PC-9 (cell line): Measurements from ENCODE around the gene TUBD1. TPM values are rescaled to one million over a fixed set of nuclear protein-coding genes. Genes with fewer than 3 reads are reported as not detected.
A peak's percentile ranks its signal among the peaks of the same experiment; 100 is the strongest.

Source experiments
- BruUV-seq: library from RNA; stranded (reverse); fragments of 400-500 nt; replicated peaks from 2 replicates; lab custom pipeline; 2021; lab: Mats Ljungman, UMichigan
- CTCF ChIA-PET: fragments of 300-600 bp; sonication (Branson Sonifier 250); formaldehyde crosslinking; loops from one replicate; lab custom pipeline; 2022; ENCODE audit warnings: antibody characterized with exemption; lab: Charles Lee
- POLR2A ChIA-PET: fragments of 300-600 bp; sonication (Branson Sonifier 250); formaldehyde crosslinking; loops from one replicate; lab custom pipeline; 2022; ENCODE audit warnings: antibody characterized with exemption; ENCODE audit not compliant: unreplicated experiment; lab: Charles Lee
- DNase-seq, 2 experiments: peaks; one replicate each; pipeline versions ENCODE4 v3.0.0 to v3.0.0-alpha.2; 2015 to 2022; ENCODE audit warnings: mixed read lengths in 1 of 2
- H2AFZ ChIP-seq: fragments of 200-600 bp; sonication (generic); 2 replicates; pipeline ENCODE4 v1.8.1; 2017; ENCODE audit warnings: antibody characterized with exemption
- H3F3A ChIP-seq: fragments of 200-600 bp; sonication (generic); 2 replicates; pipeline ENCODE4 v1.8.1; 2017; ENCODE audit warnings: antibody characterized with exemption, mild to moderate bottlenecking, low read depth; ENCODE audit not compliant: insufficient read depth
- H3K27ac ChIP-seq: fragments of 200-600 bp; sonication (generic); 2 replicates; pipeline ENCODE4 v1.6.1; 2016; ENCODE audit warnings: mixed run types
- H3K27me3 ChIP-seq: fragments of 200-600 bp; sonication (generic); 2 replicates; pipeline ENCODE4 v1.6.1; 2016; ENCODE audit warnings: low read depth, mixed run types; ENCODE audit not compliant: insufficient read depth
- H3K36me3 ChIP-seq: fragments of 200-600 bp; sonication (generic); 2 replicates; pipeline ENCODE4 v1.6.1; 2016; ENCODE audit warnings: low read depth, mixed run types
- H3K4me1 ChIP-seq: fragments of 200-600 bp; sonication (generic); replicated peaks from 2 replicates; pipeline ENCODE4 v1.6.1; 2016; ENCODE audit warnings: mixed run types; ENCODE audit not compliant: insufficient read depth
- H3K4me2 ChIP-seq: fragments of 200-600 bp; sonication (generic); 2 replicates; pipeline ENCODE4 v1.6.1; 2017; ENCODE audit warnings: mixed run types
- H3K4me3 ChIP-seq: fragments of 200-600 bp; sonication (generic); 2 replicates; pipeline ENCODE4 v1.6.1; 2016; ENCODE audit warnings: mixed run types
- H3K79me2 ChIP-seq: fragments of 200-600 bp; sonication (generic); 2 replicates; pipeline ENCODE4 v1.6.1; 2017; ENCODE audit warnings: low read depth, mixed run types
- H3K9me2 ChIP-seq: fragments of 200-600 bp; sonication (generic); 2 replicates; pipeline ENCODE4 v1.8.1; 2017; ENCODE audit warnings: mild to moderate bottlenecking; ENCODE audit not compliant: insufficient read depth
- H3K9me3 ChIP-seq: fragments of 200-600 bp; sonication (generic); 2 replicates; pipeline ENCODE4 v1.8.1; 2016; ENCODE audit warnings: low read depth; ENCODE audit not compliant: insufficient read depth
- H4K20me1 ChIP-seq: fragments of 200-600 bp; sonication (generic); 2 replicates; pipeline ENCODE4 v1.8.1; 2017; ENCODE audit not compliant: insufficient read depth
- EZH2 ChIP-seq: fragments of 200-600 bp; sonication (generic); IDR thresholded peaks from 2 replicates; pipeline ENCODE4 v1.8.0; 2017; ENCODE audit warnings: antibody characterized with exemption, low read depth
- intact Hi-C: fragments of 100-400 bp; cut with micrococcal nuclease; formaldehyde crosslinking; loops from one replicate; pipeline ENCODE4 v1.10.0; 2022; ENCODE audit not compliant: unreplicated experiment
- total RNA-seq: library from RNA; stranded (reverse); gene quantifications from 2 replicates; pipeline ENCODE4 v1.2.3, GENCODE V29; 2021
- TF ChIP-seq, protein P1 (sequence below): fragments of 200-600 bp; sonication (generic); conservative IDR thresholded peaks from 2 replicates; pipeline ENCODE4 v1.6.1; 2017; ENCODE audit warnings: mixed run types, antibody characterized with exemption, mild to moderate bottlenecking, moderate library complexity

TUBD1 gene
- total RNA-seq, 1 experiment from 2014 or later, result 13.5 TPM

DNA sequence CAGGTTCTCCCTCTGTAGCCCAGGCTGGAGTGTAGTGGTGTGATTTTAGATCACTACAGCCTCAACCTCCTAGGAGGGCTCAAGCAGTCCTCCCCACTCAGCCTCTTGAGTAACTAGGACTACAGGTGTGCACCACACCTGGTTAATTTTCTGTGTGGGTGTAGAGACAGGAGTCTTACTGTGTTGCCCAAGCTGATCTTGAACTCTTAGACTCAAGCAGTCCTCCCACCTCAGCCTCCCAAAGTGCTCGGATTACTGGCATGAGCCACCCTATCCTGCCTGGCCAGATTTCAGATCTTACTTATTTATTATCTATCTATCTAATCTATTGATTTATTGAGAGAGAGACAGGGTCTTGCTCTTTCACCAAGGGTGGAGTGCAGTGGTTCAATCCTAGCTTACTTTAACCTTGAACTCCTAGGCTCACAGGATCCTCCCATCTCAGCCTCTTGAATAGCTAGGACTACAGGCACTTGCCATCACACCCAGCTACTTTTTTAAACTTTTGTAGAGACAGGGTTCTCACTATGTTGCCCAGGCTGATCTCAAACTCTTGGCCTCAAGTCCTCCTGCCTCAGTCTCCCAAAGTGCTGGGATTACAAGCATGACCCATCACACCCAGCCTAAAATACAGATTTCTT, 61.8 kb downstream of the TUBD1 start:
- BruUV-seq, result no TSS peak
- Histone ChIP-seq H3K4me1 (peaks cover 96% of the 10 kb centered on the region), H3K4me3 (peak overlapping the region; percentile 51; the same call in 1 of the 2 replicates), H3K9me3 (no peaks in the 10 kb centered on the region), H3K27ac (peak overlapping the region; percentile 99), H4K20me1 (no peaks in the 10 kb centered on the region), H3K36me3 (peaks cover 3% of the 10 kb centered on the region; the same call in 1 of the 2 replicates), H3K4me2 (peak overlapping the region; percentile 84), H3K9me2 (no peaks in the 10 kb centered on the region), H3K79me2 (peaks cover 69% of the 10 kb centered on the region), H2AFZ (no peak overlapping the region), H3K27me3 (no peaks in the 10 kb centered on the region), H3F3A (peaks cover 92% of the 10 kb centered on the region)
- TF ChIP-seq, protein P1, sequence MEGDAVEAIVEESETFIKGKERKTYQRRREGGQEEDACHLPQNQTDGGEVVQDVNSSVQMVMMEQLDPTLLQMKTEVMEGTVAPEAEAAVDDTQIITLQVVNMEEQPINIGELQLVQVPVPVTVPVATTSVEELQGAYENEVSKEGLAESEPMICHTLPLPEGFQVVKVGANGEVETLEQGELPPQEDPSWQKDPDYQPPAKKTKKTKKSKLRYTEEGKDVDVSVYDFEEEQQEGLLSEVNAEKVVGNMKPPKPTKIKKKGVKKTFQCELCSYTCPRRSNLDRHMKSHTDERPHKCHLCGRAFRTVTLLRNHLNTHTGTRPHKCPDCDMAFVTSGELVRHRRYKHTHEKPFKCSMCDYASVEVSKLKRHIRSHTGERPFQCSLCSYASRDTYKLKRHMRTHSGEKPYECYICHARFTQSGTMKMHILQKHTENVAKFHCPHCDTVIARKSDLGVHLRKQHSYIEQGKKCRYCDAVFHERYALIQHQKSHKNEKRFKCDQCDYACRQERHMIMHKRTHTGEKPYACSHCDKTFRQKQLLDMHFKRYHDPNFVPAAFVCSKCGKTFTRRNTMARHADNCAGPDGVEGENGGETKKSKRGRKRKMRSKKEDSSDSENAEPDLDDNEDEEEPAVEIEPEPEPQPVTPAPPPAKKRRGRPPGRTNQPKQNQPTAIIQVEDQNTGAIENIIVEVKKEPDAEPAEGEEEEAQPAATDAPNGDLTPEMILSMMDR, result no peak
- TF ChIP-seq EZH2, result no peak
- POLR2A ChIA-PET, result interaction anchor here (0.6 to 0.7 kb wide), 2 partner anchors 77 to 339 kb away, joined by 3 read pairs; no protein-coding TSS in a partner anchor
- CTCF ChIA-PET, result interaction anchor here (0.6 kb wide), 1 partner anchor 202 kb away, joined by 3 read pairs; no protein-coding TSS in a partner anchor
- no peak for DNase-seq
- intact Hi-C loops, result no loop called here

DNA sequence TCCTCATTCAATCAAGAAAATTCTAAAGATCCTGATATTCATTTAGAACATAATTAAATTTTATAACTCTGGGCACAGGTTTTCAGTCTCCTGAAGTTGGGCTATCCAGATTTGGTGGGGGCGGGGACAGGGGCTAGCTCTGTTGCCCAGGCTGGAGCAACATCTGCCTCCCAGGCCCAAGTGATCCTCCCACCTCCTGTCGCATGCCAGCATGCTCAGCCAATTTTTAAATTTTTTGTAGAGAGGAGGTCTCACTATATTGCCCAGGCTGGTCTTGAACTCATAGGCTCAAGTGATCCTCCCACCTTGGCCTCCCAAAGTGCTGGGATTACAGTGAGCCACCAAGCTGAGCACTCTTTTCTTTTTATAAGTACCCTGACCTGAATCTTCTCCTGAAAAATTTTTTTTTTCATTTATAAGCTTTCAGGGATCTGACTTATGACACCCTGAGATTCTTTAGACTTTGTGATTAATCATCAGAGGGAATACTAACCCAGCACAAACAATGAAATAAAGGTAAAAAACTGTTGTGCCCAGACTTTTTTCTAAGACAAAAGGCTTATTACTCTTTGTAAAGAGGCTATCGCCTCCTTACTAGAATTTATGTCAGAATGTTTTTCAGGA, 62.6 kb downstream of the TUBD1 start:
- POLR2A ChIA-PET, result interaction anchor here (0.5 to 1.8 kb wide), 3 partner anchors 12 to 339 kb away, joined by 3 to 18 read pairs (median 7); no protein-coding TSS in a partner anchor

More for the DNA sequence above, 62.6 kb downstream of the TUBD1 start:
- DNase-seq, result peak in 1 of 2 experiments; percentile 80
- H3K4me1 ChIP-seq, result peaks cover 96% of the 10 kb centered on the region
- H3F3A ChIP-seq, result peaks cover 85% of the 10 kb centered on the region
- H3K79me2 ChIP-seq, result peaks cover 71% of the 10 kb centered on the region
- no peaks in the 10 kb centered on the region for H3K27me3 ChIP-seq
- H3K9me2 ChIP-seq, result no peaks in the 10 kb centered on the region
- intact Hi-C loops, result no loop called here
- no TSS peak for BruUV-seq
- peak overlapping the region; percentile 84 for H3K4me2 ChIP-seq
- H3K9me3 ChIP-seq, result no peaks in the 10 kb centered on the region
- no peak overlapping the region for H2AFZ ChIP-seq
- H3K27ac ChIP-seq, result peak overlapping the region; percentile 99
- TF ChIP-seq EZH2, result no peak
- TF ChIP-seq, protein P1, result no peak; the same call in 1 of the 2 replicates
- peak overlapping the region; percentile 51 for H3K4me3 ChIP-seq
- no peaks in the 10 kb centered on the region for H4K20me1 ChIP-seq
- CTCF ChIA-PET, result interaction anchor here (0.6 to 1.6 kb wide), 2 partner anchors 7 to 203 kb away, joined by 3 to 9 read pairs; no protein-coding TSS in a partner anchor
- peaks cover 5% of the 10 kb centered on the region; the same call in 1 of the 2 replicates for H3K36me3 ChIP-seq
